H1 (cell line): Measurements from ENCODE around the gene UMODL1. TPM values are rescaled to one million over a fixed set of nuclear protein-coding genes. Genes with fewer than 3 reads are reported as not detected.
"Not testable (repeated sequence)": the region's sequence is repeated elsewhere in the genome, so short reads cannot be mapped to it uniquely, and the experiment has no call there.

Source experiments
- CTCF ChIA-PET: fragments of 300-600 bp; sonication (Branson Sonifier 250); formaldehyde crosslinking; loops from one replicate; lab custom pipeline; 2021; ENCODE audit not compliant: partially characterized antibody; lab: Charles Lee
- POLR2A ChIA-PET: fragments of 300-600 bp; sonication (Branson Sonifier 250); formaldehyde crosslinking; loops from one replicate; lab custom pipeline; 2021; ENCODE audit warnings: inconsistent platforms; ENCODE audit not compliant: partially characterized antibody; lab: Charles Lee
- DNase-seq, 2 experiments: peaks; one replicate each; pipeline versions ENCODE4 v3.0.0 to v3.0.0-alpha.2; 2010 to 2022; ENCODE audit warnings: low spot score in 2 of 2, low read depth in 1 of 2, mixed read lengths in 1 of 2
- FAIRE-seq: peaks from 2 replicates; lab custom pipeline; 2011; peaks lifted over from hg19 to GRCh38; lab: Jason Lieb, UNC
- H2AFZ ChIP-seq: 2 replicates; pipeline ENCODE4 v1.8.1; 2012; ENCODE audit warnings: low read length, inconsistent platforms
- H2AK5ac ChIP-seq: 2 replicates; pipeline ENCODE4 v1.6.1; 2013; ENCODE audit warnings: low read depth, low read length
- H2BK120ac ChIP-seq: replicated peaks from 2 replicates; pipeline ENCODE3; 2013; ENCODE audit warnings: low read depth, low read length, inconsistent platforms
- H2BK12ac ChIP-seq: 2 replicates; pipeline ENCODE4 v1.6.1; 2013; ENCODE audit warnings: low read depth, low read length
- H2BK15ac ChIP-seq: 2 replicates; pipeline ENCODE4 v1.6.1; 2013; ENCODE audit warnings: low read length
- H2BK20ac ChIP-seq: 2 replicates; pipeline ENCODE4 v1.6.1; 2013; ENCODE audit warnings: low read length
- H2BK5ac ChIP-seq: 2 replicates; pipeline ENCODE4 v1.6.1; 2013; ENCODE audit warnings: low read depth, low read length
- H3K14ac ChIP-seq: 2 replicates; pipeline ENCODE4 v1.6.1; 2013; ENCODE audit warnings: inconsistent platforms; ENCODE audit not compliant: insufficient read length
- H3K18ac ChIP-seq: 2 replicates; pipeline ENCODE4 v1.6.1; 2013; ENCODE audit warnings: low read length; ENCODE audit errors: extremely low read depth
- H3K23ac ChIP-seq: 2 replicates; pipeline ENCODE4 v1.6.1; 2013; ENCODE audit warnings: inconsistent platforms; ENCODE audit not compliant: insufficient read length
- H3K23me2 ChIP-seq: 2 replicates; pipeline ENCODE4 v1.6.1; 2013; ENCODE audit warnings: low read depth, low read length
- H3K27ac ChIP-seq: 2 replicates; pipeline ENCODE4 v1.6.1; 2011; ENCODE audit warnings: low read depth, low read length, inconsistent platforms
- H3K27me3 ChIP-seq, 4 experiments: replicated peaks in 1 of 4; 1 replicate in 1 of 4; 2 replicates in 3 of 4; pipeline versions ENCODE4 v1.6.1 to v1.8.1; 2011 to 2013; ENCODE audit warnings: low read length in 3 of 4, mild to moderate bottlenecking in 3 of 4, inconsistent platforms in 2 of 4, mixed read lengths in 2 of 4, moderate library complexity in 1 of 4; ENCODE audit not compliant: control insufficient read depth in 3 of 4, insufficient read depth in 3 of 4; ENCODE audit errors: extremely low read depth in 1 of 4
- H3K36me3 ChIP-seq, 4 experiments: 2 replicates each; pipeline versions ENCODE4 v1.6.1 to v1.8.1; 2011 to 2013; ENCODE audit warnings: mild to moderate bottlenecking in 4 of 4, low read length in 3 of 4, moderate library complexity in 2 of 4, control low read depth in 1 of 4, inconsistent platforms in 1 of 4; ENCODE audit not compliant: insufficient read depth in 4 of 4, control insufficient read depth in 2 of 4
- H3K4ac ChIP-seq: replicated peaks from 2 replicates; pipeline ENCODE3; 2013; ENCODE audit warnings: low read length, low read depth, mixed read lengths, inconsistent platforms; ENCODE audit not compliant: insufficient read length
- H3K4me1 ChIP-seq, 4 experiments: replicated peaks in 1 of 4; 1 replicate in 1 of 4; 2 replicates in 3 of 4; pipeline versions ENCODE4 v1.6.1 to v1.8.1; 2011 to 2013; ENCODE audit warnings: low read length in 3 of 4, inconsistent platforms in 2 of 4, mixed read lengths in 1 of 4; ENCODE audit not compliant: insufficient read depth in 4 of 4, control insufficient read depth in 3 of 4
- H3K4me2 ChIP-seq, 2 experiments: 2 replicates each; pipeline versions ENCODE4 v1.6.1 to v1.8.1; 2011 to 2013; ENCODE audit warnings: low read depth in 2 of 2, low read length in 2 of 2, control low read depth in 1 of 2, inconsistent platforms in 1 of 2, mild to moderate bottlenecking in 1 of 2; ENCODE audit not compliant: insufficient read depth in 1 of 2
- H3K4me3 ChIP-seq, 4 experiments: fragments of 200-600, 300-600 bp in 1 of 4; sonication (generic), shearing (Covaris generic), sonication (Bioruptor Twin) in 1 of 4; 2 replicates each; pipeline versions ENCODE4 v1.5.1 to v1.8.1; 2011 to 2016; ENCODE audit warnings: low read length in 4 of 4, low read depth in 3 of 4, control low read depth in 2 of 4, inconsistent platforms in 2 of 4, mild to moderate bottlenecking in 2 of 4, mixed read lengths in 1 of 4, moderate library complexity in 1 of 4; ENCODE audit not compliant: insufficient read depth in 2 of 4; ENCODE audit errors: extremely low read depth in 1 of 4
- H3K56ac ChIP-seq: replicated peaks from 2 replicates; pipeline ENCODE3; 2013; ENCODE audit warnings: low read depth, mild to moderate bottlenecking, mixed read lengths, low read length, inconsistent platforms; ENCODE audit not compliant: insufficient read length
- H3K79me1 ChIP-seq: 2 replicates; pipeline ENCODE4 v1.6.1; 2013; ENCODE audit warnings: low read depth, low read length, control low read depth
- H3K79me2 ChIP-seq, 2 experiments: 2 replicates each; pipeline versions ENCODE4 v1.6.1 to v1.8.1; 2012 to 2013; ENCODE audit warnings: low read length in 2 of 2, mild to moderate bottlenecking in 2 of 2, inconsistent platforms in 1 of 2; ENCODE audit not compliant: insufficient read depth in 2 of 2, control insufficient read depth in 1 of 2
- H3K9ac ChIP-seq, 4 experiments: replicated peaks in 1 of 4; 1 replicate in 1 of 4; 2 replicates in 3 of 4; pipeline versions ENCODE4 v1.6.1 to v1.8.1; 2011 to 2013; ENCODE audit warnings: low read depth in 3 of 4, low read length in 3 of 4, control low read depth in 2 of 4, mild to moderate bottlenecking in 2 of 4, moderate library complexity in 2 of 4, inconsistent platforms in 1 of 4; ENCODE audit errors: extremely low read depth in 1 of 4
- H3K9me3 ChIP-seq, 2 experiments: 2 replicates each; pipeline versions ENCODE4 v1.6.1 to v1.8.1; 2012 to 2013; ENCODE audit warnings: mild to moderate bottlenecking in 2 of 2, moderate library complexity in 2 of 2, control low read depth in 1 of 2, inconsistent platforms in 1 of 2, low read depth in 1 of 2, low read length in 1 of 2, mixed read lengths in 1 of 2; ENCODE audit not compliant: insufficient read depth in 2 of 2
- H4K20me1 ChIP-seq, 2 experiments: replicated peaks in 1 of 2; 2 replicates each; pipeline versions ENCODE3 to v1.8.1; 2011 to 2013; ENCODE audit warnings: inconsistent platforms in 2 of 2, low read length in 2 of 2, mild to moderate bottlenecking in 1 of 2; ENCODE audit not compliant: insufficient read depth in 2 of 2, control insufficient read depth in 1 of 2
- H4K5ac ChIP-seq: 2 replicates; pipeline ENCODE4 v1.6.1; 2013; ENCODE audit warnings: low read length, low read depth, mixed read lengths, inconsistent platforms; ENCODE audit not compliant: insufficient read length
- H4K8ac ChIP-seq: 2 replicates; pipeline ENCODE4 v1.8.0; 2013; ENCODE audit warnings: mild to moderate bottlenecking, moderate library complexity, low read length, inconsistent platforms; ENCODE audit not compliant: insufficient read depth; ENCODE audit errors: extremely low read depth
- H4K91ac ChIP-seq: replicated peaks from 2 replicates; pipeline ENCODE3; 2013; ENCODE audit warnings: low read length, mixed read lengths, inconsistent platforms; ENCODE audit not compliant: insufficient read length
- WGBS, 2 experiments: shearing (Covaris generic) in 1 of 2; methylation state at CpG; one replicate each; pipeline versions ENCODE4 v1.1.6 to v1.1.7; 2013 to 2015; ENCODE audit warnings: low lambda C conversion rate in 2 of 2, mixed read lengths in 2 of 2, inconsistent platforms in 1 of 2, low coverage in 1 of 2, missing lambda C conversion rate in 1 of 2; ENCODE audit not compliant: insufficient replicate concordance in 2 of 2, insufficient coverage in 1 of 2, insufficient read length in 1 of 2; ENCODE audit errors: extremely low coverage in 1 of 2, missing lambda C conversion rate in 1 of 2; 5-methylcytosine and 5-hydroxymethylcytosine counted together
- polyA plus RNA-seq, 7 experiments: library from polyadenylated mRNA; depleted of rRNA in 3 of 7; stranded (reverse) in 5 of 7; unstranded in 2 of 7; fragments of >200 nt in 5 of 7; fragments of 200-250 nt in 2 of 7; gene quantifications; 1 replicate in 5 of 7; 2 replicates in 1 of 7; 4 replicates in 1 of 7; pipeline versions ENCODE4 v1.2.1 to v1.2.3, GENCODE V29; 2011 to 2013; ENCODE audit warnings: missing spikeins in 2 of 7, mixed read lengths in 2 of 7
- total RNA-seq: library from RNA; stranded (reverse); fragmentation: NEBNext Ultra II Directional; extraction: Animal tissue kit (Norgen Biotek cat#: 25700); gene quantifications from 2 replicates; pipeline ENCODE4 v1.2.1, GENCODE V29; 2021

The UMODL1 gene
- total and polyA plus RNA-seq, 2 of the 8 experiments (the other 6 are each of a cell fraction or from before 2014, with no cell fraction given), result not detected

DNA sequence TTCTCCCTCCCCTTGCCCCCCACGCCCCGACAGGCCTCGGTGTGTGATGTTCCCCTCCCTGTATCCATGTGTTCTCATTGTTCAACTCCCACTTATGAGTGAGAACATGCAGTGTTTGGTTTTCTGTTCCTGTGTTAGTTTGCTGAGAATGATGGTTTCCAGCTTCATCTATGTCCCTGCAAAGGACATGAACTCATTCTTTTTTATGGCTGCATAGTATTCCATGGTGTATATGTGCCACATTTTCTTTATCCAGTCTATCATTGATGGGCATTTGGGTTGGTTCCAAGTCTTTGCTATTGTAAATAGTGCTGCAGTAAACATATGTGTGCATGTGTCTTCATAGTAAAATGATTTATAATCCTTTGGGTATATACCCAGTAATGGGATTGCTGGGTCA, 108.9 kb downstream of the UMODL1 start:
- H3K14ac ChIP-seq, H2BK120ac ChIP-seq, H2BK20ac ChIP-seq, H4K8ac ChIP-seq, H3K9me3 ChIP-seq, H3K4me1 ChIP-seq, FAIRE-seq, H3K4me3 ChIP-seq, H3K27me3 ChIP-seq, POLR2A ChIA-PET, H2BK5ac ChIP-seq, H3K79me1 ChIP-seq, H3K18ac ChIP-seq, H3K36me3 ChIP-seq, H3K23ac ChIP-seq, H2BK12ac ChIP-seq, H4K91ac ChIP-seq, DNase-seq, H3K79me2 ChIP-seq, CTCF ChIA-PET, H2AK5ac ChIP-seq, H4K5ac ChIP-seq, H2BK15ac ChIP-seq, H2AFZ ChIP-seq, H3K27ac ChIP-seq, H3K9ac ChIP-seq, H3K4me2 ChIP-seq, H3K56ac ChIP-seq, H3K4ac ChIP-seq: not testable (repeated sequence)
- peaks cover 0 to 10% of the 10 kb centered on the region in 2 experiments for H4K20me1 ChIP-seq
- 100% methylated on average over 3 of the region's 3 CpGs; no CpG with 5 or more reads in 1 of the 2 experiments for WGBS, 2 experiments
- peaks cover 11% of the 10 kb centered on the region; the same call in 1 of the 2 replicates for H3K23me2 ChIP-seq
